Neuron (in vitro differentiated cells): ENCODE results near the gene GOLT1A.

Source experiments
- H2AFZ ChIP-seq: one replicate; pipeline ENCODE4 v1.6.1; 2013; ENCODE audit warnings: low read depth, mild to moderate bottlenecking, inconsistent platforms, low read length, moderate library complexity
- H3K27me3 ChIP-seq: one replicate; pipeline ENCODE4 v1.6.1; 2013; ENCODE audit warnings: low read length; ENCODE audit not compliant: insufficient read depth
- H3K36me3 ChIP-seq: one replicate; pipeline ENCODE4 v1.6.1; 2013; ENCODE audit warnings: low read length; ENCODE audit not compliant: insufficient read depth
- H3K4me1 ChIP-seq: one replicate; pipeline ENCODE4 v1.6.1; 2013; ENCODE audit warnings: low read length; ENCODE audit not compliant: insufficient read depth
- H3K4me3 ChIP-seq: 2 replicates; pipeline ENCODE4 v1.5.1; 2013; ENCODE audit warnings: mild to moderate bottlenecking, low read length, moderate library complexity
- H3K9me3 ChIP-seq: one replicate; pipeline ENCODE4 v1.6.1; 2013; ENCODE audit warnings: low read length

The GOLT1A gene

DNA sequence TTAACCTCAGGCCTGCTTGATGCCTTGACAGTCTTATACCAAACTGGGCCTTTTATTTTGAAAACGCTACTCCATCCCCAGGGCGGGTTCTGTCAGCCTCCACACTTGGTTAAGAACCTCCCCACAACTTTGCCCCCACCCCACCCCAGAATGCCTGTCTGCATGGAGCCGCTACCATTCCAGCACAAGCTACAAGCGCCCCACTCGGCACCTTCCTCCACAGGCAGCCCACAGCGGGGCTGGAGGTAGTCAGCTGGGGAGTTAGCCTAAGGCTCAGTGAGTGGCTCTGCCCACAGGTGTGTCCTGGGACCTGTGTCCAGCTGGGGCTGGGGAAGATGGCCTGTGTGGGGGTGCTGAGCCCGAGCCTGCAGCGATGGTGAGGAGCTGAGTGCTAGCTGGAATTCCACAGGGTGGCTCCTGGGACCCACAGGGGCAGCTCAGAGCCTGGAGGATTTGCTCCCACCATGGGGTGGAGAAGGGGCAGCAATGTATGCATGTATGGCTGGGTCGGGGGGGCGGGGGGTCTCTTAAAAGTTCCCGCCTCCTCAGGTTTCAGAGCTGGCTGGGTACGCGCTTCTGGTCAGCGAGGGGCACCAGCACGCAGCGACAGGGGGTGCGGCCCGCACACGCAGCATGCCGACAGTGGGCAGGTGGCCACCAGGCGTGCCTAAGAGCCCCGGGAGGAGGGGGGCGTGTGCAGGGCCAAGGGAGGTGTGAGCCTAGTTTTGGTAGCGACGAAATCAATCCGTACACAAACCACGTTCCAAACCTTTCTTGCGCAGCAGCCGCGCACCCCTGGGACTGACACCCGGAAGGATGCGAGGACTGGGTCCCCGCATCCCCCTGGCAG is 62.9 kb downstream of the GOLT1A start:
- H3K9me3 ChIP-seq: no peaks in the 10 kb centered on the region
- H3K36me3 ChIP-seq: no peaks in the 10 kb centered on the region
- peak overlapping the region; percentile 61 for H3K4me3 ChIP-seq
- no peaks in the 10 kb centered on the region for H3K27me3 ChIP-seq
- peak overlapping the region; percentile 76 for H2AFZ ChIP-seq
- peaks cover 31% of the 10 kb centered on the region for H3K4me1 ChIP-seq

GRCh38 chr1:204149635-204150565 is 63.9 kb downstream of the GOLT1A start:
- no peaks in the 10 kb centered on the region for H3K9me3 ChIP-seq
- peaks cover 31% of the 10 kb centered on the region for H3K4me1 ChIP-seq
- no peak overlapping the region for H2AFZ ChIP-seq
- no peak overlapping the region for H3K4me3 ChIP-seq
- no peaks in the 10 kb centered on the region for H3K27me3 ChIP-seq
- peaks cover 3% of the 10 kb centered on the region for H3K36me3 ChIP-seq

DNA sequence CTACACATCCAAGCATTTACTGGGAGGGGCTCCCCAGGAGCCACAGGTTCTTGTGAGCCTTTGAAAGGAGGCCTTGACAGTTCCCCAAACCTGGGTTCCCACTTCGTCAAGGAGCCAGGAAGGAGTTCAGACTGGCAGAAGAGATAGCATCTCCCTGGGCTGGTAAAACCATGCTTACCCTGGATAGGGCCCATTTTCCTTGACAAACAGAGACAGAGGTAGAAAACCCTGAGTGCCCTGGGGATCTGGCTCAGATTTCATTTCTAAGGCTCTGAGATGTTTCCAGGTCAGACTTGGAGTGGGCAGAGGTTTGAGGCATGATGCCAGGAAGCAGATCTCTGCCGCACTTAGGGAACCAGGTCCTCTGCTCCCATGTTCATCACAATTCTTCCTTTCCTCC is 64.7 kb downstream of the GOLT1A start:
- Histone ChIP-seq H3K36me3 (peaks cover 3% of the 10 kb centered on the region), H3K4me3 (no peak overlapping the region), H3K4me1 (peaks cover 27% of the 10 kb centered on the region), H2AFZ (no peak overlapping the region), H3K9me3 (no peaks in the 10 kb centered on the region), H3K27me3 (no peaks in the 10 kb centered on the region)
